Peyer's patch (tissue), 4 donors: ENCODE measurements around the gene FLACC1.

ENCODE experiments used
- CTCF ChIP-seq, 6 experiments: fragments of 450-650 bp in 4 of 6; fragments of 200-600 bp in 2 of 6; sonication (generic) in 1 of 6; IDR thresholded peaks; one replicate each; pipeline ENCODE4 v1.5.1; 2017 to 2019; ENCODE audit warnings: antibody characterized with exemption in 6 of 6, mild to moderate bottlenecking in 3 of 6, moderate library complexity in 1 of 6
- POLR2A ChIP-seq, 2 donors: fragments of 450-650 bp; IDR thresholded peaks; one replicate each; pipeline ENCODE4 v1.5.1; 2017; ENCODE audit warnings: antibody characterized with exemption in 2 of 2, mild to moderate bottlenecking in 2 of 2, moderate library complexity in 2 of 2

- TF ChIP-seq CTCF (IDR thresholded peaks at IDR 0.05) (no peak), POLR2A (IDR thresholded peaks at IDR 0.05) (no peak)
These were observed 37.6 kb downstream of the FLACC1 start for GRCh38 chr2:201319511-201319910.
